Measurements from ENCODE around the gene HHIPL2.

The HHIPL2 gene

DNA sequence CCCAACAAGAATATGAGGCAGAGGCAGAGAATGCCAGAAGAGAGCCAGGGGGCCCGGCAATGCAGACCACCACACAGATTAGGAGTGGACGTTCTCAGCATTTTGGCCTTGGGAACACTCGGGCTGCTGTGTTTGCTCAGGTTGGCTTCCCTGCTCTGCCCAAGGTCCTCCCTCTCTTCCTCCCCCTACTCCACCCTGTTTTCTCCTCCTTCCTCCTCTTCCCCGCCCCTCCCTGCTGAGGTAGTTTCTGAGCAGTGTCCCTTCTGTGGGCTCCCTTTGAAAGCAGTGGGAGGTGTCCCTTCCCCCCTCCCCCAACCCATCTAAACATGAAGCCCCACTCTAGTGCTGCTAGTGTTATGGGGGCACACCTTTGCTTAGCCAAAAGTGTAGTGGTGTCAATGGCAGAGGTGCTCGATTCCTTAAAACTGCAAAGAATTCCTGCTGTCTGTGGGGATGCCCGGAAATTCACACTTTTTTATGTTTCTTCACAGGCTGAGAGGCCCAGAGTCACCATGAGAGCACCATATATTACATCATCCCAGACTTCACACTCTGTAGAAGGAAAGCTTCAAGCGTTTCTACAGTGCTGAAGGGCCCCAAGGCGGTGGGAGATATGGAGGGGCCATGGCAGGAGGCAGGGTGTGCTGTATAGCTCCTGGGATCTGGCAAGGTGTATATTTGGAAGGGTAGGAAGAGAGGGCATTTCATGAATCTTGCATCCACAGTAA is at the start of gene HHIPL2:
Gene HHIPL2, minus strand, starts transcription at position 161 of the 728 bp plus-strand sequence. Its CDS starts 60 bp downstream, at position 101.
- no peak for DNase-seq

DNA sequence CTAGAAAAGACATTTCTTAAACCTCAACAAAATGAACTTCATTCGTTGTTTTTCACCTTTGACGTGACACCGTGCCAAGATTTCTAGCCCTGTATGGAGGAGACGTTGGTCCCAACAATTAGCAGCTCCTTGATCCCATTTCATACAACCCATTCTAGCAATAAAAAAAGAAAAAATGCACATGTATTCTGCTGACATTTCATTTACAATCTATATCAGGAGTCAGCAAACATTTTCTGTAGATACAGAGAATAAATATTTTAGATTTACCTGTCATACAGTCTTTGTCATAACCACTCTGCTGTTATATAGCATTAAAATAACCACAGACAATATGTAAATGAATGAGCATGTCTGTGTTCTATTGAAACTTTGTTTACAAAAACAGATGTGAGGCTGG is 48.8 kb upstream of the HHIPL2 start:
- DNase-seq, result no peak

DNA sequence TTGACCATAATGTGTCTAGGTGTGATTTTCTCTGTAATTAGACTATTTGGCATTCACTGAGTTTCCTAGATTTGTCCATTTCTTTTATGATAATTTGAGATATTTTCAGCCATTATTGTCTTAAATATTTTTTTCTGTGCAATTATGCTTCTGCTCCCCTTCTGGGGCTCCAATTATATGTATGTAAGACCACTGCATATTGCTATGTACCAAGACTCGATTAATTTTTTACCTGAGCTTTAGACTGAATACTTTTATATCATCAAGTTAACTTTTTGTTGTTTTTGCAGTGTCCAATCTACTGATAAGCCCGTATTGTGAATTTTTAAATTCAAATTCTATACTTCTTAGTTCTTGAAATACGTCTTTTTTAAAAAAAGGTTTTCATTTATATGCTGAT is 46.9 kb upstream of the HHIPL2 start:
- DNase-seq, result no peak

DNA sequence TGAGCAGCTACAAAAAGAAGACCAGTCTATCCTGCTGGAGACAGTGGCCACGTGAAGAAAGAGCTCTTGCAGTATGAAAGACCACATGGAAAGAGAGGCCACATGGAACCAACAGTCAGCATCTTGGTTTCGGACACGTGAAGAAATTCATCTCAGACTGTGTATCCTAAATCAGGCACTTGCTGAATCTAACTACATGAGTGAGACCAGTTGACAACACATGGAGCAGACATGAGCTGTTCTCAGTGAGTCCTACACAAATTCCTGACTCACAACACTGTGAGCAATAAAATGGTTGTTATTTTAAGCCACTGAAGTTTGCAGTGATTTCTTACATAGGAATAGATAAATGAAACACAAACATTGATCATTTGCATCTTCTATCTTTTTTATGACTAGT is 44.3 kb upstream of the HHIPL2 start:
- peak; percentile 38 for DNase-seq

GRCh38 chr1:222589462-222590302 is 41.8 kb upstream of the HHIPL2 start, which contains the start of gene TAF1A:
TAF1A (minus strand) TSS chr1:222589933.
- peak; percentile 87 for DNase-seq

- DNase-seq, result no peak
Measured at GRCh38 chr1:222588135-222588534, 40.2 kb upstream of the HHIPL2 start.

DNA sequence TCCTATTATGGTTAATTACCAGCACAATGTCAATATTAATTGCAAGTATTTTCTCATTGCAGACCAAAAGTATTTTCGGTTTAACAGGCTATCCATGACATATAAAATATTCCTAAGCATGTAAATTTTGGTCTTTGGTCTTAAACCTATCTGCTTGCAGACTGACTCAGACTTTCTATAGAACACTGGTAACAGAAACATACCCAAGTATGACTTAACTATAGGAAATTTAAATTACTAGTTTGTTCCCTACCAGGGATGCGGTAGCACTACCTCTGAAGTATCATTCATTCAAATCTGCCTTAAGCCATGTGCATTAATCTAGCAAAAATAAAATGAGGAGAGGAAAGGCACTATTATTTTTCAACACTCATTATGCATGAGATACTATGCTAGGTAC is 38.9 kb upstream of the HHIPL2 start:
- no peak for DNase-seq

GRCh38 chr1:222583079-222583478 is 35.2 kb upstream of the HHIPL2 start:
- no peak for DNase-seq

DNA sequence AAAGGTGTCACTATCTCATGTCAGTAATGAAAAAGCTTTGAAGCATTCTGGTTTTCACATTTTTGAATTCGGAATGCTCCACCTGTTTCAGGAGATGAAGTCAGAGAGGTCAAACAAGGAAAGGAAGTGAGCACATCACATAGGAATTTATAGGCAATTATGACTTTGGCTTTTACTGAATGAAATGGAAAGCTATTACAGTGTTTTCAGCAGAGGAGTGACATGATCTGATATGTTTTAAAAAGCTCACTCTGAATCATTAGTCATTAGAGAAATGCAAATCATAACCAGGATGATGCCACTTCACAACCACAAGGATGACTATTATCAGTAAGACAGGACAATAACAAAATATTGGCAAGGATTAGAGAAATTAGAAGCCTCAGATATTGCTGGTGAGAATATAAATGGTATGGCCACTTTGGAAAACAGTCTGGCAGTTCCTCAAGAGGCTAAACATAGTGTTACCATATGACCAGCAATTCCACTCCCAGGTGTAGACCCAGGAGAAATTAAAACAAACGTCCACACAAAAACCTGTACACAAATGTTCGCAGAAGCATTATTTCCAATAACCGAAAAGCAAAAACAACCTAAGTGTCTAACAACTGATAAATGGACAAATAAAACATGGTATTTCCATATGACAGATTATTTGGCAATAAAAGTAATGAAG is 34.3 kb upstream of the HHIPL2 start:
- DNase-seq, result peak; percentile 71

DNA sequence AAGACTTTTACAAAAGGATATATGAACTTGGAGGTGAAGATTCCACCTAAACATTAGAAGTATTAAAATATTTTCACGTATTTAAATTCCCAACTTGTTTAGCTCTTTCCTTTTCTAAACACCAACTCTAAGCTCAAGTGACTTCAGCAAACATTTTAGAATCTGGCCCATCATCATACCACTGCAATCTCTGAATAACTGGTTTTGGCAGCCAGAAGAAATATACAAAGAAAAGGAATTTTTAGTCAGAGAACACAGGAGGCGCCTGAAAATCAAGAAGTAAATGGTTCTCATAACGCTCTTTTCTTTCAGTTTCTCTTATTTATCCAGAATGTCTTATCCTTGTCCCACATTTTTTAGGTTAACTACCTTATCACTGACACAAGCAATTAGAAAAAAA is 31.4 kb upstream of the HHIPL2 start:
- DNase-seq, result no peak

GRCh38 chr1:222570837-222571236 is 22.9 kb upstream of the HHIPL2 start:
- no peak for DNase-seq

DNA sequence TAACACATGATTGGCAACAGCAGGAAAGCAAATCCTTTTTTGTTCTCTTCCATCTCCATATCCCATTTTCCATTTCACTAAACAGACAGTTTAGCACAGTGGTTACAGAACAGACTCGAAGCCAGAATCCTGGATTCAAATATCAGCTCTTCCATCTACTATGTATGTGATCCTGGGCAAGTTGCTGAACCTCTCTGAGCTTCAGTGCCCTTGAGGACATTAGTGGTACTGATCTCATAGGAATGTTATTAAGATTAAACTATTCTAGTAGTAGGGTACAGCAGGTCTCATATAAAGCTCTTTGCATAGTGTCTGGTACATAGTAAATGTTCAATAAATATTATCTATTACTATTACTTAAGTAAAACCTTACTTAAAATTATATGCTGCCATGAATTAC is 13.8 kb upstream of the HHIPL2 start:
- no peak for DNase-seq

GRCh38 chr1:222557574-222557973 is 9.7 kb upstream of the HHIPL2 start:
- DNase-seq, result no peak

GRCh38 chr1:222557148-222557547 is 9.2 kb upstream of the HHIPL2 start:
- DNase-seq, result peak; percentile 25

GRCh38 chr1:222555992-222556615 is 8.2 kb upstream of the HHIPL2 start:
- peak; percentile 35 for DNase-seq

- no peak for DNase-seq
Measured at GRCh38 chr1:222554177-222554576, 6.3 kb upstream of the HHIPL2 start.

- DNase-seq, result no peak
Measured at GRCh38 chr1:222552882-222553281, 5.0 kb upstream of the HHIPL2 start.

GRCh38 chr1:222547260-222547614 is 667 bp downstream of the HHIPL2 start:
- no peak for DNase-seq

DNA sequence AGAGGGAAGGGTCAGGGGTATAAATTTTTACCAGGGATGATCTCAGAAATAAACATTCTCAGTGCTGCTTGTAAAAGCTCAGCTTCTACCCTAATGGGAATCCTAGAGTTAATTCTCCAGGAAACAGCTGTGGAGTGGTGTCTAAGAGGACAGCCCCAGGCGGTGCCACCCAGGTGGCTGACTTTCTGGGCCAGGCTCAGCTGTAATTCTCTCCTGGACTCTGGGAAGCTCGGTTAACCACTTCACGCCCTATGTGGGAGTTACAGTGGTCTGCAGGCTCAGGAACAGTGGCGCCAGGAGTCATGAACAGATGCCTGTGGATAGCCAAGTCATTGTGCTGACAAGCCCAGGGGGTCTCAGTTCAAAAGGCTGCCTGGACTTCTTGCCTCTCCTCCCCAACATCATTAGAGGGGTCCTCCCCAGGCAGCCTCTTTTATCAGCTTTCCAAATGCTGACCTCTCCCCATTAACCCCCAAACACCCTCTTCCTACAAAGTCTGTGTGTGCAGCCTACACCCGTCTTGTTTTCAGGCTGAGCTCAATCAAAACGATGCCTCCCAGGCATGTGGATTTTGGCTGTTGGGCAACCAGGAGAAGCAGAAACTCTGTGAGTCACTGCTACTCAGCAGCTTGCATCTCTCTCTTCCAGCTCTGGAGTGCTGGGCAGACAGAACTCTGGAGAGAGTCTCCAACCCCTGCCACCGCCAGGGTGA is 1.2 kb downstream of the HHIPL2 start:
- DNase-seq, result peak; percentile 90

- no peak for DNase-seq
Measured at GRCh38 chr1:222546091-222546490, 1.8 kb downstream of the HHIPL2 start.

GRCh38 chr1:222543817-222544216 is 4.1 kb downstream of the HHIPL2 start:
- no peak for DNase-seq

DNA sequence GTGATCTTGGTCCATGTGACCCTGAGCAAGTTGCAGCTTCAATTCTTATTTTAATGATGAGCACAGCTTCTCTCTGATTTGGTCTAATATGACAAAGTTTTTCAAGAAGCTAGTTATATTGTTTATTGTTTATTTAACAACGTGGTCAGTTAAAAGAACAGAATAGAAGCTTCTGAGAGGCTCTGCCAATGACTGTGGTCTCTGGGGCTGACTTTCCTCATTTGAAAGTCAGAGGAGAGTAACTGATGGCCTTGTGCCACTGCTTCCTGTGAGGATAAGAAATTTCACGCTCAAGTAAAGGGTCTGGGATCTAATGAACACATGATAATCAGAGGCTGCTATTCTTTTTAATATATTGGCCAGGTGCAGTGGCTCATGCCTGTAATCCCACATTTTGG is 7.3 kb downstream of the HHIPL2 start:
- DNase-seq, result no peak

All from EL (cell line).